Lung (tissue), 12 donors: ENCODE results near the gene PPFIA2. TPM values are rescaled to one million over a fixed set of nuclear protein-coding genes. Genes with fewer than 3 reads are reported as not detected.

ENCODE experiments used
- ATAC-seq: fragments of 200-7000 bp; cut with Tn5 transposase; one replicate; pipeline ENCODE4 v1.9.1; 2020; ENCODE audit warnings: moderate number of reproducible peaks; ENCODE audit not compliant: insufficient read depth, low FRiP score
- DNase-seq, 3 donors: peaks; one replicate each; pipeline ENCODE4 v3.0.0-alpha.2; 2013 to 2017
- H3K27ac ChIP-seq, 2 donors: one replicate each; pipeline ENCODE4 v1.5.1; 2013; ENCODE audit warnings: mild to moderate bottlenecking in 2 of 2, moderate library complexity in 2 of 2, control low read depth in 1 of 2, inconsistent platforms in 1 of 2, low read depth in 1 of 2, low read length in 1 of 2
- H3K27me3 ChIP-seq, 3 donors: one replicate each; pipeline ENCODE4 v1.5.1; 2013; ENCODE audit warnings: low read length in 2 of 3; ENCODE audit not compliant: control insufficient read depth in 3 of 3, insufficient read depth in 3 of 3
- H3K36me3 ChIP-seq, 4 donors: one replicate each; pipeline ENCODE4 v1.5.1; 2013; ENCODE audit warnings: low read length in 4 of 4, mild to moderate bottlenecking in 1 of 4, moderate library complexity in 1 of 4; ENCODE audit not compliant: control insufficient read depth in 4 of 4, insufficient read depth in 4 of 4
- H3K4me1 ChIP-seq, 5 donors: one replicate each; pipeline ENCODE4 v1.5.1; 2013; ENCODE audit warnings: low read length in 5 of 5, mild to moderate bottlenecking in 2 of 5, moderate library complexity in 1 of 5; ENCODE audit not compliant: control insufficient read depth in 5 of 5, insufficient read depth in 5 of 5
- H3K4me3 ChIP-seq: one replicate; pipeline ENCODE4 v1.5.1; 2013; ENCODE audit warnings: mild to moderate bottlenecking, control low read depth, moderate library complexity
- H3K9ac ChIP-seq, 2 donors: one replicate each; pipeline ENCODE4 v1.5.1; 2013; ENCODE audit warnings: low read length in 2 of 2, control low read depth in 1 of 2; ENCODE audit not compliant: insufficient read depth in 1 of 2
- H3K9me3 ChIP-seq, 4 donors: one replicate each; pipeline ENCODE4 v1.5.1; 2013; ENCODE audit warnings: low read length in 3 of 4, mild to moderate bottlenecking in 1 of 4, moderate library complexity in 1 of 4; ENCODE audit not compliant: control insufficient read depth in 4 of 4, insufficient read depth in 3 of 4
- WGBS, 2 donors: extraction: QIAGEN DNeasy Blood & Tissue Kit; methylation state at CpG; one replicate each; pipeline ENCODE4 v1.1.7; 2013; 5-methylcytosine and 5-hydroxymethylcytosine counted together
- polyA plus RNA-seq, 2 donors: library from polyadenylated mRNA; stranded (reverse); fragments of 200-250 nt; gene quantifications; one replicate each; pipeline ENCODE4 v1.2.1, GENCODE V29; 2013
- total RNA-seq, 2 donors: library from RNA; depleted of rRNA in 1 of 2; stranded (reverse); fragments of >200 nt in 1 of 2; gene quantifications; one replicate each; pipeline ENCODE4 v1.2.1, GENCODE V29; 2014 to 2021
- TF ChIP-seq, protein P1 (sequence below): IDR thresholded peaks from 2 replicates; pipeline ENCODE4 v1.5.1; 2012; ENCODE audit warnings: mild to moderate bottlenecking; ENCODE audit errors: control extremely low read depth, extremely low read depth
- donor health status: control.
- donor health status: control.
- donor health status: Bipolar disorder and iron deficiency.
- donor health status: healthy.
- donor health status: DM: yes; HTN: yes; CAD: no.

Gene PPFIA2
- total and polyA plus RNA-seq, 4 donors = 0.09 to 2.3 (median 0.89) TPM

DNA sequence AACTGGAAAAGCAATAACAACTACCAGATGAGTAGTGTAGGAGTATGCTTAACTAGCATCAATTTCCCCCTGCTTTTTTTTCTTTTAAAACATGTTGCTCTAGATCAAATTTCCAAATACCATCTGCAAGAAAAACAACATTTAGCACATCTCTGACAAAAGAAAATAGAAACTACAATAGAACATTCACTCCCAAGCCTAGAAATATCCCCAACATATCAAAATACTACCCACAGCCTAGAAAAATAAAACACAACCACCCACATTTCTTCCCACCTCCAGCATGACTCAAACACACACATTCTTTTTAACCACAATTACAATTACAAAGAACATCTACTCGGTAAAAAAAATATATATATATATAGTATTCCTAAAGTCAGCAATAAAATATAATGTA lies 120.0 kb downstream of the PPFIA2 start:
- Histone ChIP-seq H3K27me3 (no peaks in the 10 kb centered on the region), H3K36me3 (no peaks in the 10 kb centered on the region), H3K4me3 (no peak overlapping the region), H3K9me3 (no peaks in the 10 kb centered on the region), H3K4me1 (no peaks in the 10 kb centered on the region), H3K27ac (no peak overlapping the region), H3K9ac (no peak overlapping the region)
- DNase-seq (no peak), ATAC-seq (no peak)
- TF ChIP-seq, protein P1, sequence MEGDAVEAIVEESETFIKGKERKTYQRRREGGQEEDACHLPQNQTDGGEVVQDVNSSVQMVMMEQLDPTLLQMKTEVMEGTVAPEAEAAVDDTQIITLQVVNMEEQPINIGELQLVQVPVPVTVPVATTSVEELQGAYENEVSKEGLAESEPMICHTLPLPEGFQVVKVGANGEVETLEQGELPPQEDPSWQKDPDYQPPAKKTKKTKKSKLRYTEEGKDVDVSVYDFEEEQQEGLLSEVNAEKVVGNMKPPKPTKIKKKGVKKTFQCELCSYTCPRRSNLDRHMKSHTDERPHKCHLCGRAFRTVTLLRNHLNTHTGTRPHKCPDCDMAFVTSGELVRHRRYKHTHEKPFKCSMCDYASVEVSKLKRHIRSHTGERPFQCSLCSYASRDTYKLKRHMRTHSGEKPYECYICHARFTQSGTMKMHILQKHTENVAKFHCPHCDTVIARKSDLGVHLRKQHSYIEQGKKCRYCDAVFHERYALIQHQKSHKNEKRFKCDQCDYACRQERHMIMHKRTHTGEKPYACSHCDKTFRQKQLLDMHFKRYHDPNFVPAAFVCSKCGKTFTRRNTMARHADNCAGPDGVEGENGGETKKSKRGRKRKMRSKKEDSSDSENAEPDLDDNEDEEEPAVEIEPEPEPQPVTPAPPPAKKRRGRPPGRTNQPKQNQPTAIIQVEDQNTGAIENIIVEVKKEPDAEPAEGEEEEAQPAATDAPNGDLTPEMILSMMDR = no peak
- WGBS, 2 donors = 69 to 74% methylated on average over 1 of the region's 1 CpG

GRCh38 chr12:81633127-81633526 lies 126.0 kb downstream of the PPFIA2 start:
- no peak for ATAC-seq

GRCh38 chr12:81627336-81628189 lies 131.6 kb downstream of the PPFIA2 start:
- H3K27me3 ChIP-seq = no peaks in the 10 kb centered on the region
- TF ChIP-seq, protein P1 = no peak
- no peak overlapping the region for H3K27ac ChIP-seq
- DNase-seq = peak in 2 of 3 donors; percentile 76
- H3K9me3 ChIP-seq = no peaks in the 10 kb centered on the region
- no peaks in the 10 kb centered on the region for H3K4me1 ChIP-seq
- H3K36me3 ChIP-seq = no peaks in the 10 kb centered on the region
- H3K4me3 ChIP-seq = no peak overlapping the region
- H3K9ac ChIP-seq = no peak overlapping the region
- WGBS, 2 donors = 14 to 27% methylated on average over 4 of the region's 4 CpGs
- ATAC-seq = no peak

More at GRCh38 chr12:81633127-81633526, 126.0 kb downstream of the PPFIA2 start:
- Histone ChIP-seq H3K9me3 (no peaks in the 10 kb centered on the region), H3K36me3 (no peaks in the 10 kb centered on the region), H3K27me3 (no peaks in the 10 kb centered on the region), H3K27ac (no peak overlapping the region), H3K9ac (no peak overlapping the region), H3K4me3 (no peak overlapping the region), H3K4me1 (no peaks in the 10 kb centered on the region)
- TF ChIP-seq, protein P1 = no peak
- DNase-seq = no peak
